ENCODE measurements around the gene VSIR.

VSIR gene

DNA sequence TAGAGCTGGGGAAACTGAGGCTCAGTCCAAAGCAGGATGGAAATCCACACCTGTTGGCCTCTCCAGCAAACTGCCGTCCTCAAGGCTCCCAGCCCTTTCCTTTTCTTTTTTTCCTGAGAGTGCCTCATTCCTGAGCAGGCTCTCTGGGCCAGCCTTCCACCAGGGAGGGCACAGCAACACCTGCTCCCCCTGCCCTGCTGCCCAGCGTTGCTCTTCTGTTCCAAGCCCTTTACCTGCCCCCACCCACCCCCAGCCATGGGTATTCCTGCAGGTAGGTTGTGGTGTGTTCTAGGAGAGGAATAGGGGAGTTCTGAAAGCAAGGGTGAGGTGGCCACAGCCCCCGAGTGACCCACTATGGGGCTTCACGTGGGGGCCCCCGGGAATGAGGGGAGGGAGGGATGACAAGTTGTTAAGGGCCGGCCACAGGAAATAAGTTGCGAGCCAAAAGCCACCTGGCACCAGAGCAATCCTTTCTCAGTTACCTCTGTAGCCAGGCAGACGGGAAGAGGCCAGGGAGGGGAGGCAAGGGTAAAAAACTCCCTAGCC is 19.3 kb downstream of the VSIR start:
- TF ChIP-seq, protein P1, sequence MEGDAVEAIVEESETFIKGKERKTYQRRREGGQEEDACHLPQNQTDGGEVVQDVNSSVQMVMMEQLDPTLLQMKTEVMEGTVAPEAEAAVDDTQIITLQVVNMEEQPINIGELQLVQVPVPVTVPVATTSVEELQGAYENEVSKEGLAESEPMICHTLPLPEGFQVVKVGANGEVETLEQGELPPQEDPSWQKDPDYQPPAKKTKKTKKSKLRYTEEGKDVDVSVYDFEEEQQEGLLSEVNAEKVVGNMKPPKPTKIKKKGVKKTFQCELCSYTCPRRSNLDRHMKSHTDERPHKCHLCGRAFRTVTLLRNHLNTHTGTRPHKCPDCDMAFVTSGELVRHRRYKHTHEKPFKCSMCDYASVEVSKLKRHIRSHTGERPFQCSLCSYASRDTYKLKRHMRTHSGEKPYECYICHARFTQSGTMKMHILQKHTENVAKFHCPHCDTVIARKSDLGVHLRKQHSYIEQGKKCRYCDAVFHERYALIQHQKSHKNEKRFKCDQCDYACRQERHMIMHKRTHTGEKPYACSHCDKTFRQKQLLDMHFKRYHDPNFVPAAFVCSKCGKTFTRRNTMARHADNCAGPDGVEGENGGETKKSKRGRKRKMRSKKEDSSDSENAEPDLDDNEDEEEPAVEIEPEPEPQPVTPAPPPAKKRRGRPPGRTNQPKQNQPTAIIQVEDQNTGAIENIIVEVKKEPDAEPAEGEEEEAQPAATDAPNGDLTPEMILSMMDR (IDR thresholded peaks at IDR 0.05), result no peak

DNA sequence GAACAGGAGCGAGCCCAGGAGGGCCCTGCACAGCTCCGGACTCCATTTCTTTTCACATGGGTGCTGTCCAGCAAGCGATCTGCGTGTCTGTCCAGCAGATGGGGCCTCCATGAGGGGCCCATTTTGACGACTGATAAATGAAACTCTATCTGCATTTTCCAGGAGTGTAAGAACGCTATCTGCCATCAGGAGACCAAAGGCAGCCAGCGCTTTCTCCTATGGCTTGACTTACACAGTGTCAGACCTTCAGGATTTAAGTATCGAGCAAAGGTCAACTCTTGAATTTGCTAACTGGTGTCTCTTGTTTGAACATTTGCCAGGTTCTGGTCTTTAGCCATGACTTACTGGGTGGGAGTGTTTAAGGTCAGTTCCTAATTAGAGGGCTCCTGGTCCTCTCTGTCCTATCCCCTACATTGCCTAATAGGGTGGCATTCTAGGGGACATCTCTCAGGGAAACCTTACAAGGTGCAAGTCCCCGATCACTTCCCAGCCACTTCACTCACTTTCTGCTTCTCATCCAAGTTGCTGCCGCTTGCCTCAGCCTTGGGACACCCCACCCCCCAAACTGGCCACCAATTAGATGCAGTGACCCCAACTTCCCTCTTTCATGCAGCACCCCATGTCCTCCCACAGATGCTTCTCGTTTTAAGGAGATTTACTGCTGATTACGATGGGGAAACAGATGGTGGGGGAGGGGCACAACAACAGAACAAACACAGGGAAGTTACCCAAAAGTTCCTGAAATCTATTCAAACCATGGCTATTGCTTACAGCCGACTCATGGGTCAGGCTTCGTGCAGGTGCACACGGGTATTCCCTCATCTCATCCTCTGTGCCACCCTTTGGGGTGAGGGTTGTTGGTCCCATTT is 20.0 kb downstream of the VSIR start:
- TF ChIP-seq, protein P1 (IDR thresholded peaks at IDR 0.05), result no peak

DNA sequence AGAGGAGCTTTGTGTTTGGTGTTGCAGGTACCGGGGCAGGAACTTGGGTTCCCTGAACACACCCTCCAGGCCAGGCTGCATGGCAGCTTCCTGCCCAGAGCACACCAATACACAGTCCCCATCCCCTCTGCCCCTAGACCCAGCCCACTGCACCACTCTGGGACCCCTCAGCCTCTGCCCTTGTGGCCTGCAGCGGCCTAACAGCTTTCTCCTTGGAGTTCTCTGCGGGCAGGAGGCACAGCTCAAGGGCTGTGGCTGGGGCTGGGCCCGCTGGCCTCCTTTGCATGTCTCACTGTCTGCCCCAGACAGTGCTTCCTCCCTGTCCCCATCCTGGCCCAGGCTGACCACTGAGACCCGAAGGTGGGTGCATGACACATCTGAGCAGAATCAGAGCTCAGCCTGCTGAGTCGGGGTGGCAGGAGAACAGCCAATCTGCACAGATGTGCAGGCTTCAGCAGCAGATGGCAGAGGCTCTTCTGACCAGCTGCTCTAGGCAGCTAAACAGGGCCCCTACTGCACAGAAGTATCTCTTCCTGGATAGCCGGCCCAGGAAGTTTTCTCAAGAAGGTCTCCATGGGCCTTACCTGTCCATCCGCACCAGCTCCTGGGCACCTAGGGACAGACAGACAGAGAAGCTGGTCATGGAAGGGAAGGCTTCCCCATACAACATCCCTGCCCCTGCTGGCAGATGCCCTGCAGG is 20.8 kb downstream of the VSIR start:
- TF ChIP-seq, protein P1 (IDR thresholded peaks at IDR 0.05), result no peak

DNA sequence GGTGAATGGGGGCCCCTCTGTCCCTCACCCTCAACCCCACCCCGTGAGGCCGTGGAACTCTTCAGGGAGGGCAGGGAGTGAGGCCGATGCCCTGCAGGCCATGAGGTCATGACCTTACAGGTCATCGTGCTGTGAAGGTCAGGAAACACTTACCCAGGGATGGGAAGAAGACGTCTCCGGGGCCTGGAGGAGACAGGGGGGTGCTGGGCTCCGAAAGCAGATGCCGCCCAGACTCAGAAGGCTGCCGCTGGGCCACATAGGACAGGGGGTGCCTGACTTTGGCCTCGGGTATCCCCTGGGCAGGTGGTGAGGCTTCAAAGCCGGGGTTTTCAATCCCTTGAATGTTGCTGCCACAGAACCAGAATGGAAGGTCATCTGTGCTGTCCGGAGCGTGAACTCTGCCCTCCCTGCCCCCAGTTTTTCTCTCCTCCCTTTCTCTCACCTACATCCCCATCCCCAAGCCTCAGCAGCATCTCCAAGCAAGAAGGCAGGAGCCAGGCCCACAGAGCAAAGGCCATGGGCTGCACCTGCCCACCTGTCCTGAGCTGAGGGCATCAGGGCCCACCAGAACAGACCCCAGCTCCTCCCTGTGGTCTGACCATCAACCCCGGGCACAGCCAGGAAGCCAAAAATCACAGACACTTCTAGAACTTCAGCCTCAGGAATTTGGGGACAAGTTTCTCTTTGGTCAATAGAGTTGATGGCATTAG is 21.6 kb downstream of the VSIR start:
- TF ChIP-seq, protein P1 (IDR thresholded peaks at IDR 0.05), result no peak

DNA sequence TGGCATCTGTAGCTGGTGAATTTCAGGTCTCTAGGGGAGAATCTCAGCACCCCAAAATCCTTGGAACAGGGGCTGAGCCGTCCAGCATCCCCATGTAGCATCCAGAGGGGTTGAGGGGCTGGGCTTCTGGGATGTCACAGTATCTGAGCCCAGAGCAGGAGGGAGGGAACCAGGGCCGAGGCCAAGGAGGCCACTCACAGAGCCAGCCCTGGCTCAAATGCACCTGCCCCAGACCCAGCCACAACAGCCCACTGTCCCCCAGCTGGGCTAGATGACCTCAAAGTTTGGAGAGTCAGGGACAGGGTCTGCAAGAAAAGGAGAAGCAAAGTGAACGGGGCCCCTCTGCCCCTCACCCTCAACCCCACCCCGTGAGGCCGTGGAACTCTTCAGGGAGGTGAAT is 22.3 kb downstream of the VSIR start:
- TF ChIP-seq, protein P1 (IDR thresholded peaks at IDR 0.05), result no peak

DNA sequence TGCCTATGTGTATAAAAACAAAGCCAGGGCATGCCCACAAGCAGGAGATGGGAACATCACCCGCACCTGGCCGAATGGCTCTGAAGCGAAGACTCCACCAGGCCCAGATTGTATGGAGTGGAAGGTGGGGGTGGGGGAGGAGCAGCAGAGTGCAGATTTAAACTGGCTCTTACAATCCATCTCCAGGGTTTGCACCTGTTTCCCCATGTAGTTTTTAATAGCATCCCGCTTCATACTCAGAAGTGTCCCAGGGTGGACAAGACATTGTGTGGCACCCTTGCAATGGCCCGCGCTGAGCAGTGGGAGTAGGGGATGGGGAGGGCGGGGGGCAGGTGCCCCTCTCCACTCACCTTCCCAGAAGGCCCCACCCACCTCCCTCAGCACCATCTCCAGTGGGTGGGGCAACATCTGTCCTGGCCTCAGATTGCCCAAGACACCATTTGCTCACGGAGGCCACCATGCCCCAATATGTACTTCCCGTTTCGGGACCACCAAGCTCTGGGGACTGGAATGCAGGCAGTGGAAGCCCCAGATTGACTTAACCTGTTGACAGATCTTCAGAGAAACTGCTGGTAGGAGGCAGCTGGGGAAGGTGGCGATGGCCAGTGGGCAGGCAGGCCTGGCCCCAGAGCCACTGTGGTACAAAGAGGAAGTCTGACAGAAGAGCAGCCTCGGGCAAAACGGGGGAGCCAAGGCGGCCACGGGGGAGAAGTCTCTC is 23.0 kb downstream of the VSIR start:
- TF ChIP-seq, protein P1 (IDR thresholded peaks at IDR 0.05), result no peak

DNA sequence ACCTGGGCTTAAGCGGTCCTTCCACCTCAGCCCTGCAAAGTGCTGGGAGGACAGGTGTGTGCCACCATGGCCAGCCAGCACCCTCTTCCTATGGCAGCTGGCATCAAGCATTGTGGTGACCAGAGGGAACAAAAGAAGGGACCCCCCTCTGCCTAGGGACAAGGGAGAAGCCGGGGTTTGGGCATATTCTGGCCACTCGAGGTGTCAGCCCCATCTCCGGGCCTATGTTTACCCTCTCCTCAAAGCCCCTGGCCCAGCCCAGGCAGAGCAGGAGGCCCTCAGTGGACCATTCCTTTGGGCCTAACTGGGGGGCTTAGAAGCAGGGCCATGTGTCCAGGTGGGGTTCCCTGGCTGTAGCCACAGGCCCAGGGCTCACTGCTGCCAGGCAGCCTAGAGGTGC is 23.9 kb downstream of the VSIR start:
- TF ChIP-seq, protein P1 (IDR thresholded peaks at IDR 0.05), result no peak
